ENCODE measurements around the gene ARHGAP10.

Gene ARHGAP10

DNA sequence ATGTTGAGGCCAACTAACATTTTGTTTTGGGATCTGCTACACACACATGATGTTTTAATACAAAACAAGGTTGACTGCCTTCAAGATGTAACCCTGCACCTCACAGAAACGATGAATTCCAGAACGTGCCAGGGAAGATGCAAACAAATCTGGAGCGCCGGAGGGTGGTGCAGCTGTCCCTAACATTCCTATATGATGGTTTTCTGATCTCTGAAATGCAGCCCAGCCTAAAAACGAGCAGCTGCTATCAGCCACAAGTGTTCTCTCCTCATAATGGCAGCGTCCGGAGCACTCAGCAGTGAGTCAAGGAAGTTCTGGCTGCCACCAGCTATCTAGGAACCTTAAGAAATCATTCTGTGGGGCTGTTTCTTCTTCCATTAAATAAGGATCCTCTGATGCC lies 376.9 kb downstream of the ARHGAP10 start:
- no peak for DNase-seq

DNA sequence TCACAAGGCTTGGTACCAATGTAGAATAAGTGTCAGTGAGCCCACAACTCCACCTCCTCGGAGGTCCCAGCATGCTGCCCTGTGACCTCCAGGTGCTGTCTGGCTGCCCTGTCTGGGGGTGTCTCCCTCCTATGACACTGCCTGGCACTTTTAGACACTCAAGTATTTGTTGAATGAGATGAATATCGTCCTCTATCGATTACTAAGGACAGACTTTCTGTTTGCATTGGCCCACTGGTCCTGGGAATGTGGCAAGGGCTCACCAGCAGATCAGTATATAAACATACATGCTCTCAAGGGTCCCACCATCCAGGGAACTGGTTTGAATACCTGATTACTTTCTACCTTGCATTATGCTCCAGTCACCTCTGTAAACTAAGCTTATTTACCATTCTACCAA lies 377.3 kb downstream of the ARHGAP10 start:
- no peak for DNase-seq

DNA sequence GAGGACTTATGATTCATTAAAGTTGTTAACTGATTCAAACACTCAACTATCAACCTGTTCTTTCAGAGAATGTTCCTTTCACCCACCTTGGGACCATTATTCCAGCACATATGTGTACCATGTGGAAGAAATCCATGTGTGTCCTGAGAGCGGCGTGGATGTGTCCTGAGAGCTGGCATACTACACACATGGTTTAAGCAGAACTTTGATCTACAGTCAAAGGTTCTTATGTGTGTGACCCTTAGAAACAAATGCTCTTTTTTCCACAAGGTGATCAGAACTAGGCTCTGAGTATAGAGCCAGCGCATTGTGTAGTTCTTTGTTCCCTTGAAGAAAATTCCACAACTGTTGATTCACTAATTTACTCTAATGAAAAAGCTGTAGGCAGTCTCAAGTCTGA lies 378.3 kb downstream of the ARHGAP10 start:
- no peak for DNase-seq

DNA sequence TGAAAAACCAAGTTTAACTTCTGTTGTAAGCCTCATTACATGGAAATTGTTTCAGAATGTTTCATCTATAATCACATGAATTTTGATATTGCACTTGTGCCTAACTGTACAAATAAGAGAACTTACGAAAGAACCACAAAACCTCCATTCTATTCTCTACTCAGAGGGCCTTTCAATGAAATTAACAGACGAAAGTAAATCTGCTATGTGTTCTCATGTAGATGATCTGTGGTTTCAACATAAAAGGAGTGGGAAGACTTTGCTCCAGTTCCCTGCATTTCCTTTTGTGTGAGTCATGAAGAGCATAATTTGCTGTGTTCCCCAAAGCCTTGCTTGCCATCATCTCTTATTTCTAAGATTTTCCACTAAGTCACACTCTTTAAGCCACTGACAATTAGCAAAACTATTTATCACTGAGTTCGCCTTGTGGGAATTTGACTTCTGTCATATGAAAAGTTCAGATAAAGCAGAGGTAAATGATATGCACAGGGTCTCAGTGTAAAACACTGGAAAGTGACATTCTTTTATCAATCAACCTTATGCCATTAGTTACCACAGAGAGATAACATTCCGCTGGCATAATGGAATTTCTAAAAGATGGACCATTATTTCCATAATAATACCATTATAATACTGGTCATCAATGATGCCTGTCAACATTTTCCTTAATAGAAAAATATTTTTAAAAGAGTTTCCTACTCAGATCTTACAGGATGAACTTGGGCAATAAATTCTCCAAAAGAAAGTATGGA lies 380.5 kb downstream of the ARHGAP10 start:
- DNase-seq: no peak

DNA sequence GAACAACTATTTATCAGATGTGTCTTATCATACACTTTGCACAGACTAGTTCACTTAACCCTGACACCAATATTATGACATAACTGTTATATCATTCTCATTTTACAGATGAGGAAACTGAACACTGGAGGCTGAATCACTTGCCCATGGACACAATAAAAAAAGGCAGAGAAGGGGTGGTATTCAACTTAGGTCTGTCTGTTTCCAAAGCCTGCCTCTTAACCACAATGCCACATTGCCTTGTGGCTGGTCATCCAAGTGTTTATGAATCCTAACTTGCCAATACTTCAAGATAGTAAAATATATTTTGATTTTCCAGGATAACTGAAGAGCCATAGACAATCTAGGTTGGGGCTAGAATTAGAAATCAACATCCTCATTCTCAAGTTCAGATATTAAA lies 382.5 kb downstream of the ARHGAP10 start:
- DNase-seq: no peak

DNA sequence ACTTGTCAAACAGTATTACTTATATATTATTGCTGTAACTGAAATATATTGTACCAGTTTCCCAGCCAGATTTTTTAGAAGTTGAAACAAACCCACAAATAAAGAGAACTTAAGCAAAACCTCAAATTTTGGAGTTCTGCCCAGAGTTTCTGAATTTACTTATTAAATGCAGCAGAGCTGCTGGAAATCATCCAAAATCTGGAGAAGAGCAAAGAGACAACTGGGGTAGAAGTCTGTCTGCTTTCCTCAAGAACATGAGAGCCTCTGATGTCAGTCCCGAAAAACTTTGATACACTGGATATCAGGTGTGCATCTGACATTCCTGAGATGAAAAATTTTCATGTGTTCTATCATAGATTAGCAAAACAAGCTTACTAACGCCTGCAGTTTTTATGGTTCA lies 384.4 kb downstream of the ARHGAP10 start:
- DNase-seq: no peak

DNA sequence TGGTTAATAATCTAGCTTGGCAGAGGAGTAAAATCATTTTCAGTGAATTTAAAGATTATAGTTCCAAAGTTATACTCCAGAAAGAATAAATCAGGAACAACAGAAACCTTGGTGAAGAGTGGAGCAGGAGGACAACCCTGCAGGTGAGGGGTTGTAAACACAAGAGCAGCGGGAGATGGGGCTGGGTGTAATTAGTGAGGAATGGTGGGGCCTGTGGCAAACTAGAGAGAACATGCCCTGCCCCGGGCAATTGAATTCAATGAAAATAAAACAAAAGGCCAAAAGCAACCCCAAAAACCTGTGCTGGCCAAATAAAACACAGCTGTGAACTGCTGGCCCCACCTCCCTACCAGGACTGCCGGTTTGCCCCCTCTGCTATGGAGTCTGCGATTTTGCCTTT lies 385.1 kb downstream of the ARHGAP10 start:
- DNase-seq: no peak

DNA sequence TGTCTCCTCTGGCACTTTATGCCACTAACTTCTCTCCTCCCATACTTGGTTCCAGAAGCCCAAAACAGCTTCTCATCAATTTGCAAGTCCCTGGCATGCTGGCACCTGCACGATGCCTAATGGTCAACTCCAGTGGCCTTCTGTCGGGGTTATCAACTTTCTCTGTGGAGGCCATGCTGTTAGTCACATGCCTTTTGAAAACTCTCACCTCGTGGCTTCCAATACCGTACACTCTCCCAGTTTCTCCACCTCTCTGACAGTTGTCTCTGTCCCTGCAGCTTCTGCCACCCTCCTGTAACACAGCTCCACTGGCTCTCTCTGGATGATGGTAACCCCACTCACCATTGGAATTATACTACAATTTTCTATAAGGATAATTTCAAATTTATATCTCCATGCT lies 386.3 kb downstream of the ARHGAP10 start:
- no peak for DNase-seq

DNA sequence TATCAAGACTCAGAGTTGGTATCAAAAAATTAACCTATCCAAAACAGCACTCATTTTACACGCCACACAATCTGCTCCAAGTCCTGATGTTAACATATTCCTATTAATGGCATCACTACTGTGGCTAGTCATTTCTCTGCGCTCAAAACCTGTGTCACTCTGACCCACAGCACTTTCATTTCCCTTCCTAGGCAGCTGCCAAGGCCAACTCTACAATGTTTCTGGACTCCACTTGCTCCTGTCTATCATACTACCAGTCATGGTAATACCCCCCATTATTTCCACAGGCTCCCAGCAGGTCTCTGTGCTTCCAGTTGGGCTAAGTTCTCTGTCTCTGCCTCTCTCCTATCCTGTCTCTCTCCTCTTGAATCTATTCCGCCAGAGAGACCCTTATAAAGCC lies 386.7 kb downstream of the ARHGAP10 start:
- no peak for DNase-seq

DNA sequence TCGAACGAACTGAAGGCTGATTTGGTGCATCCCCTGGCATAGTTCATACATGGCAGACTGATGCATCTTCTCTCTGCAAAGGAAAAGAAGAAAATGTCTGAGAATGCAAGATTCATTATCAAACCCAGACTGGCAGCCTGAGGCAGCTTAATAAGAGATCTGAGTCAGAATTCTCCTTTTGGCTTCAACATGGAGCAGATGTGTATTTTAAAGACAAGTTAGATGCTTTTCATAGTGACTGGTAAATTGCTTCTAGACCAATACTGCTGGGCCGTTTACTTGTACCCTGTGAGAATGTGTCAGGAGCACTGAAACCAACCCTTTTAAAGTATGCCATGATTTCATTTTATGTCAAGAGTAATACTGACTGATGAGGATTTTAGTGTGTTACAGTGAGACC lies 388.3 kb downstream of the ARHGAP10 start:
- no peak for DNase-seq

All from CD4-positive, alpha-beta T cell treated with Interleukin-4 for 4 hours (primary cell).